Measurements from ENCODE around the gene SUN5. TPM values are rescaled to one million over a fixed set of nuclear protein-coding genes. Genes with fewer than 3 reads are reported as not detected.

SUN5 gene
- total and polyA plus RNA-seq, 3 donors from 2014 or later, result 19.0 to 59.7 (median 29.1) TPM

- H3K4me3 ChIP-seq, result no peak overlapping the region
- H3K27ac ChIP-seq, result no peak overlapping the region
- no peaks in the 10 kb centered on the region for H3K4me1 ChIP-seq
- 82 to 87% methylated on average over 7 to 10 of the region's 10 CpGs for WGBS, 2 donors
- intact Hi-C loops (cut with DNase I; ENCODE audit: low total_unique reads), result no loop called here
- H3K27me3 ChIP-seq, result no peaks in the 10 kb centered on the region
- no peak for DNase-seq
- no peaks in the 10 kb centered on the region for H3K9me3 ChIP-seq
- TF ChIP-seq CTCF (IDR thresholded peaks at IDR 0.05), result no peak
- no peaks in the 10 kb centered on the region for H3K36me3 ChIP-seq (ENCODE audit: low read depth, missing control alignments)
Measured at GRCh38 chr20:33026779-33027759, 22.8 kb upstream of the SUN5 start.

- Histone ChIP-seq H3K4me3 (no peak overlapping the region), H3K9me3 (no peaks in the 10 kb centered on the region), H3K36me3 (ENCODE audit: low read depth, missing control alignments) (no peaks in the 10 kb centered on the region), H3K27ac (no peak overlapping the region), H3K27me3 (no peaks in the 10 kb centered on the region), H3K4me1 (no peaks in the 10 kb centered on the region)
- intact Hi-C loops (cut with DNase I; ENCODE audit: low total_unique reads), result no loop called here
- no peak for TF ChIP-seq POLR2A (IDR thresholded peaks at IDR 0.05)
- no peak for TF ChIP-seq CTCF (IDR thresholded peaks at IDR 0.05)
- WGBS, 2 donors, result 75 to 84% methylated on average over 5 of the region's 5 CpGs
- DNase-seq, result no peak
Measured at GRCh38 chr20:33026072-33026778, 22.0 kb upstream of the SUN5 start.

- Histone ChIP-seq H3K36me3 (ENCODE audit: low read depth, missing control alignments) (no peaks in the 10 kb centered on the region), H3K4me1 (no peaks in the 10 kb centered on the region), H3K27ac (no peak overlapping the region), H3K4me3 (no peak overlapping the region), H3K9me3 (no peaks in the 10 kb centered on the region), H3K27me3 (no peaks in the 10 kb centered on the region)
- 73 to 87% methylated on average over 9 of the region's 9 CpGs for WGBS, 2 donors
- intact Hi-C loops (cut with DNase I; ENCODE audit: low total_unique reads), result no loop called here
- TF ChIP-seq CTCF (IDR thresholded peaks at IDR 0.05) (no peak), POLR2A (IDR thresholded peaks at IDR 0.05) (no peak)
- no peak for DNase-seq
Measured at GRCh38 chr20:33025318-33025876, 21.2 kb upstream of the SUN5 start.

- TF ChIP-seq CTCF (IDR thresholded peaks at IDR 0.05) (no peak), POLR2A (IDR thresholded peaks at IDR 0.05) (no peak)
- H3K27ac ChIP-seq, result no peak overlapping the region
- H3K27me3 ChIP-seq, result no peaks in the 10 kb centered on the region
- no peaks in the 10 kb centered on the region for H3K9me3 ChIP-seq
- DNase-seq, result no peak
- no peaks in the 10 kb centered on the region for H3K36me3 ChIP-seq (ENCODE audit: low read depth, missing control alignments)
- intact Hi-C loops (cut with DNase I; ENCODE audit: low total_unique reads), result no loop called here
- H3K4me1 ChIP-seq, result no peaks in the 10 kb centered on the region
- WGBS, 2 donors, result 72 to 81% methylated on average over 5 of the region's 5 CpGs
- no peak overlapping the region for H3K4me3 ChIP-seq
Measured at GRCh38 chr20:33024609-33025317, 20.5 kb upstream of the SUN5 start.

Data from testis (tissue), 3 donors.